ENCODE results near the gene TUT4.

The TUT4 gene

DNA sequence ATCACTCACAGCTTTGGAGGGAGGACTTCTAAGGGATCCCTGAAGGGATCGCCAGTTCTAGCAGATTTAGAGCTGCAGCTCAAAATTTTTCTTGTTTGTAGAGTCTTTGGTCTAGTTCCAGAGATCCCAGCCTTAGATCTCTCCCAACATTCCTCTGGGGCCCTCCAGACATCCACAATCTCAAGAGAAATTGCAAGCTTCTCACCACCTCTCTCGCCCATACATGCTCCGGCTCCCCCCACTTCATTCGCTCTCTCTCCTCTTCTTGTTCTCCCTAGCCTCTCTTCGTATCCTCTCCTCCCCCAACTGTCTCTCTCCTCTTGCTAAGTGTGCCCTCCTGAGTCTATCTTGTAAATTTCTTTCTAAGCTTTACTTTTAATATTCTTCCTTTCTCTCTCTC, 15.1 kb upstream of the TUT4 start:
- POLR2A ChIA-PET: no interaction called here

GRCh38 chr1:52562766-52563165, 9.9 kb upstream of the TUT4 start:
- DNase-seq (ENCODE audit: extremely low spot score): no peak
- TF ChIP-seq, protein P1, sequence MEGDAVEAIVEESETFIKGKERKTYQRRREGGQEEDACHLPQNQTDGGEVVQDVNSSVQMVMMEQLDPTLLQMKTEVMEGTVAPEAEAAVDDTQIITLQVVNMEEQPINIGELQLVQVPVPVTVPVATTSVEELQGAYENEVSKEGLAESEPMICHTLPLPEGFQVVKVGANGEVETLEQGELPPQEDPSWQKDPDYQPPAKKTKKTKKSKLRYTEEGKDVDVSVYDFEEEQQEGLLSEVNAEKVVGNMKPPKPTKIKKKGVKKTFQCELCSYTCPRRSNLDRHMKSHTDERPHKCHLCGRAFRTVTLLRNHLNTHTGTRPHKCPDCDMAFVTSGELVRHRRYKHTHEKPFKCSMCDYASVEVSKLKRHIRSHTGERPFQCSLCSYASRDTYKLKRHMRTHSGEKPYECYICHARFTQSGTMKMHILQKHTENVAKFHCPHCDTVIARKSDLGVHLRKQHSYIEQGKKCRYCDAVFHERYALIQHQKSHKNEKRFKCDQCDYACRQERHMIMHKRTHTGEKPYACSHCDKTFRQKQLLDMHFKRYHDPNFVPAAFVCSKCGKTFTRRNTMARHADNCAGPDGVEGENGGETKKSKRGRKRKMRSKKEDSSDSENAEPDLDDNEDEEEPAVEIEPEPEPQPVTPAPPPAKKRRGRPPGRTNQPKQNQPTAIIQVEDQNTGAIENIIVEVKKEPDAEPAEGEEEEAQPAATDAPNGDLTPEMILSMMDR (IDR thresholded peaks at IDR 0.05; ENCODE audit: control extremely low read depth, extremely low read depth, low read depth, missing control alignments): no peak
- ChIA-PET CTCF (no interaction called here), POLR2A (no interaction called here)

More for the DNA sequence above, 15.1 kb upstream of the TUT4 start:
- DNase-seq (ENCODE audit: extremely low spot score): no peak
- CTCF ChIA-PET: interaction anchor here (0.8 to 1.8 kb wide), 8 partner anchors 8 to 75 kb away, joined by 3 to 6 read pairs (median 3); partner anchors contain the start of gene TUT4
- TF ChIP-seq, protein P1 (IDR thresholded peaks at IDR 0.05; ENCODE audit: control extremely low read depth, extremely low read depth, low read depth, missing control alignments): no peak

DNA sequence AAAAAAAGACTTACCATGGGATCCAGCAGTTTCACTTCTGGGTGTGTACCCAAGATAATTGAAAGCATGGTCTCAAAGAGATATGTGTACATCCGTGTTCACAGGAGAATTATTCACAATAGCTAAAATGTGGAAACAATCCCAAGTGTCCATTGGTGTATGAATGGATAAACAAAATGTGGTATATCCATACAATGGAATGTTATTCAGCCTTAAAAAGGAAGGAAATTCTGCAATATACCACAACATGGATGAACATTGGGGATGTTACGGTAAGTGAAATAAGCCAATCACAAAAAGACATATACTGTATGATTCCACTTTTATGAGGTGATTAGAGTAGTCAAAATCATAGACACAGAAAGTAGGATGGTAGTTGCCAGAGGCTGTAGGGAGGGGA, 7.0 kb upstream of the TUT4 start:
- ChIA-PET POLR2A (no interaction called here), CTCF (no interaction called here)
- DNase-seq (ENCODE audit: extremely low spot score): no peak
- TF ChIP-seq, protein P1 (IDR thresholded peaks at IDR 0.05; ENCODE audit: control extremely low read depth, extremely low read depth, low read depth, missing control alignments): no peak

- no peak for DNase-seq (ENCODE audit: extremely low spot score)
- ChIA-PET CTCF (interaction anchor here (0.9 kb wide), 1 partner anchor 9 kb away, joined by 3 read pairs; no protein-coding TSS in a partner anchor), POLR2A (no interaction called here)
- TF ChIP-seq, protein P1 (IDR thresholded peaks at IDR 0.05; ENCODE audit: control extremely low read depth, extremely low read depth, low read depth, missing control alignments): no peak
Observed at GRCh38 chr1:52558941-52559340, 6.0 kb upstream of the TUT4 start.

- TF ChIP-seq, protein P1 (IDR thresholded peaks at IDR 0.05; ENCODE audit: control extremely low read depth, extremely low read depth, low read depth, missing control alignments): no peak
- no peak for DNase-seq (ENCODE audit: extremely low spot score)
- CTCF ChIA-PET: interaction anchor here (0.8 to 1.5 kb wide), 3 partner anchors 8 to 31 kb away, joined by 3 read pairs; no protein-coding TSS in a partner anchor
- POLR2A ChIA-PET: no interaction called here
Observed at GRCh38 chr1:52556641-52557360, 3.9 kb upstream of the TUT4 start.

DNA sequence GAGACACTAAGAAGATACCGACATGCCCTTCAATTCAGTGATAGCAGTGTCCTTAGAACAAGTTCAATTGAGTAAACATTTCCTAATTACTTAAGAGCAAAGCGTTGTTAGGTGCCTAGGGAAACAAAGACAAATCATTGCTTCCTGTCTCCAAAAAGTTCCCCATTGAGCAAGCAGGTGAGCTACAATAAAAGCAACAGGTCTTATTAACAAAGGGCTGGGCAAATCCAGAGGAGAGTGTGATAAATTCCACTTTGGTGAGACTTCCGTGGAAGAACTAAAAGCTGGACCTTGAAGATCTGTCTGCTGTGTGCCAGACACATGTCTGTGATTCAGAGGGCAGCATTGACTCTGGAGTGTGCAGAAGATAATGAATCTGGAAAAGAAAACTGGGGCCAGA, 1.9 kb upstream of the TUT4 start:
- no peak for DNase-seq (ENCODE audit: extremely low spot score)
- ChIA-PET CTCF (interaction anchor here (1.1 to 3.6 kb wide), 3 partner anchors 15 to 132 kb away, joined by 3 to 14 read pairs (median 6); no protein-coding TSS in a partner anchor), POLR2A (no interaction called here)
- TF ChIP-seq, protein P1 (IDR thresholded peaks at IDR 0.05; ENCODE audit: control extremely low read depth, extremely low read depth, low read depth, missing control alignments): no peak
